Brain microvascular endothelial cell (primary cell): ENCODE data around the gene FGF1.
A peak's percentile ranks its signal among the peaks of the same experiment; 100 is the strongest.

ENCODE experiments used
- DNase-seq: peaks from one replicate; pipeline ENCODE4 v3.0.0-alpha.2; 2020
- H3K27ac ChIP-seq: fragments of 250-450 bp; sonication (Bioruptor Pico); 2 replicates; pipeline ENCODE4 v1.5.1; 2020; ENCODE audit warnings: mild to moderate bottlenecking, moderate library complexity
- H3K27me3 ChIP-seq: fragments of 250-450 bp; sonication (Bioruptor Pico); replicated peaks from 2 replicates; pipeline ENCODE4 v1.5.1; 2020; ENCODE audit warnings: mild to moderate bottlenecking
- H3K36me3 ChIP-seq: fragments of 250-450 bp; sonication (Bioruptor Pico); replicated peaks from 2 replicates; pipeline ENCODE4 v1.5.1; 2020; ENCODE audit warnings: mild to moderate bottlenecking
- H3K4me3 ChIP-seq: 2 replicates; pipeline ENCODE4 v1.5.1; 2011; ENCODE audit warnings: low read depth, mild to moderate bottlenecking, control low read depth, low read length, moderate library complexity
- CTCF ChIP-seq: IDR thresholded peaks from 2 replicates; pipeline ENCODE4 v1.5.1; 2011; ENCODE audit warnings: low read depth, mild to moderate bottlenecking, moderate library complexity, low read length, control low read depth, inconsistent platforms; ENCODE audit errors: missing control alignments
- in situ Hi-C: cut with HindIII; loops from 2 replicates; pipeline ENCODE4 v1.10.0; 2017; ENCODE audit warnings: low sequenced_read_pairs, low pct_ligation_motif_present

The FGF1 gene

GRCh38 chr5:142685418-142686209, at the start of gene FGF1:
Gene FGF1 (minus strand): TSS chr5:142686090. CDS start chr5:142614127, 71,963 bp downstream.
- Histone ChIP-seq H3K27me3 (no peaks in the 10 kb centered on the region), H3K4me3 (no peak within 1 kb of the TSS), H3K36me3 (no peaks in the 10 kb centered on the region), H3K27ac (no peak within 1 kb of the TSS)
- in situ Hi-C loops: no loop called here
- no peak for TF ChIP-seq CTCF
- DNase-seq: peak; percentile 76

- in situ Hi-C loops: loop anchor here (10.0 kb wide), 1 partner anchor 147 kb away; no protein-coding TSS in a partner anchor
- no peak for TF ChIP-seq CTCF
- no peak for DNase-seq
Observed at GRCh38 chr5:142727735-142728047, 41.8 kb upstream of the FGF1 start.

GRCh38 chr5:142726188-142726731, 40.4 kb upstream of the FGF1 start:
- Histone ChIP-seq H3K4me3 (no peak overlapping the region), H3K27me3 (no peaks in the 10 kb centered on the region), H3K27ac (peak overlapping the region; percentile 92), H3K36me3 (no peaks in the 10 kb centered on the region)
- in situ Hi-C loops: loop anchor here (10.0 kb wide), 1 partner anchor 149 kb away; no protein-coding TSS in a partner anchor
- peak; percentile 85 for DNase-seq
- no peak for TF ChIP-seq CTCF

More at GRCh38 chr5:142727735-142728047, 41.8 kb upstream of the FGF1 start:
- Histone ChIP-seq H3K27ac (no peak overlapping the region), H3K4me3 (no peak overlapping the region), H3K27me3 (no peaks in the 10 kb centered on the region), H3K36me3 (no peaks in the 10 kb centered on the region)

GRCh38 chr5:142725231-142726187, 39.6 kb upstream of the FGF1 start:
- DNase-seq: no peak
- peak overlapping the region; percentile 92 for H3K27ac ChIP-seq
- H3K27me3 ChIP-seq: no peaks in the 10 kb centered on the region
- H3K36me3 ChIP-seq: no peaks in the 10 kb centered on the region
- no peak overlapping the region for H3K4me3 ChIP-seq
- in situ Hi-C loops: loop anchor here (10.0 kb wide), 1 partner anchor 149 kb away; no protein-coding TSS in a partner anchor
- no peak for TF ChIP-seq CTCF

- H3K36me3 ChIP-seq: no peaks in the 10 kb centered on the region
- H3K27ac ChIP-seq: no peak overlapping the region
- DNase-seq: no peak
- no peaks in the 10 kb centered on the region for H3K27me3 ChIP-seq
- no peak overlapping the region for H3K4me3 ChIP-seq
- TF ChIP-seq CTCF: no peak
- in situ Hi-C loops: loop anchor here (10.0 kb wide), 1 partner anchor 150 kb away; no protein-coding TSS in a partner anchor
Observed at GRCh38 chr5:142724821-142725220, 38.9 kb upstream of the FGF1 start.
